GM21723 (cell line): ENCODE results near the gene PTPRN2.

Experiments
- ATAC-seq: cut with Tn5 transposase; IDR thresholded peaks from one replicate; pipeline ENCODE4 v1.9.1; 2021; ENCODE audit warnings: mild to moderate bottlenecking, moderate library complexity; ENCODE audit not compliant: unreplicated experiment

PTPRN2 gene

DNA sequence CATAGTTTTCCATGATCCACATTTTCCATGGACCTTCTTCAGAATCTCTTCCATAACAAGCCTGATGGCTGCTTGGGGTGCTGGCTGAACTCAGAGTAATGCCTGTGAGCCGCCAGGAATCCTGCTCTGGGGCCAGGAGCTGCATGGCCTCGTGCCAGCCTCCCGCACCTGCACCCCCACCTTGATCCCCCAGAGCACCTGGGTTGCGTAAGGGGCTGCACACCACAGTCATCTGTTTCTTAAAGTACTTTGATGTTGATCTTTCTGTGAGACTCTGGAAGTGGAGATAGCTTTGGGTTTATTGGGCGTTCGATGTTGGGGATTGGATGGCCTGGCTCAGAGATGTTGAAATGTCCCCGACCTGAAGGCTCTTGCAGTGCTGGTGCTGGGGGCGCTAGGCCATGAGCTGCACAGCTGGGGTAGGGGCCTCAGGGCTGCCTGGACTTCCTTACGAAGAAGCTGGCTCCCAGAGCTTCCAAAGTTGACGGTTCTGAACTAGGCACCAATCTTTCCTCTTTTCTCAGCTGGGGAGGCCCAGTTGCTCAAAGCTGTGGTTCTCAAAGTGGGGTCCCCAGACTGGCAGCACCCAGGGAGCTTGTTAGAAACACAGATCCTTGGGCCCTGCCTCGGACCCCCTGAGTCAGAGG lies 716.9 kb downstream of the PTPRN2 start:
- no peak for ATAC-seq

- ATAC-seq, result no peak
Observed at GRCh38 chr7:157869793-157870192, 717.8 kb downstream of the PTPRN2 start.

GRCh38 chr7:157867685-157868305 lies 719.8 kb downstream of the PTPRN2 start:
- no peak for ATAC-seq

DNA sequence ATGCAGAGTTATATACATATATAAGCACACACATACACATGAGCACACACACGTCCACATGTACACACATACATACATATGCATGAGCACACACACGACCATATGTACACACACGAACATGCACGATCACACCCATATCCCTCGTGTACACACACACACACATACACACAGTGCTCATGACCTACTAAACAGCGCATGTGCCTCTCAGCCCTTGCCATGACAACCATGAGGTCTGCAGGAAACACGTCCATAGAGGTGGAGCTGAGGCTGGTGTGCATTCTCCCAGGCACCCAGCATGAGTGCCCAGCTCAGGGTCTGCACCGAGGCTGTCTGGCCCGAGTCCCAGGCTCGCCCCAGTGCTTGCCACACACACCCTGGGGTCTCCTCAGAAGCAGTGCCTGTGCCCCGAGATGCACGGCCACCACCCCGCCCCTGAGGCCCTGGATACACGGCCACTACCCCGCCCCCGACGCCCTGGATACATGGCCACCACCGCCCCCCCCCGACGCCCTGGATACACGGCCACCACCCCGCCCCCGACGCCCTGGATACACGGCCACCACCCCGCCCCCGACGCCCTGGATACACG lies 721.2 kb downstream of the PTPRN2 start:
- ATAC-seq, result no peak

- ATAC-seq, result no peak
Observed at GRCh38 chr7:157865351-157866165, 722.1 kb downstream of the PTPRN2 start.

- no peak for ATAC-seq
Observed at GRCh38 chr7:157864911-157865310, 722.7 kb downstream of the PTPRN2 start.

DNA sequence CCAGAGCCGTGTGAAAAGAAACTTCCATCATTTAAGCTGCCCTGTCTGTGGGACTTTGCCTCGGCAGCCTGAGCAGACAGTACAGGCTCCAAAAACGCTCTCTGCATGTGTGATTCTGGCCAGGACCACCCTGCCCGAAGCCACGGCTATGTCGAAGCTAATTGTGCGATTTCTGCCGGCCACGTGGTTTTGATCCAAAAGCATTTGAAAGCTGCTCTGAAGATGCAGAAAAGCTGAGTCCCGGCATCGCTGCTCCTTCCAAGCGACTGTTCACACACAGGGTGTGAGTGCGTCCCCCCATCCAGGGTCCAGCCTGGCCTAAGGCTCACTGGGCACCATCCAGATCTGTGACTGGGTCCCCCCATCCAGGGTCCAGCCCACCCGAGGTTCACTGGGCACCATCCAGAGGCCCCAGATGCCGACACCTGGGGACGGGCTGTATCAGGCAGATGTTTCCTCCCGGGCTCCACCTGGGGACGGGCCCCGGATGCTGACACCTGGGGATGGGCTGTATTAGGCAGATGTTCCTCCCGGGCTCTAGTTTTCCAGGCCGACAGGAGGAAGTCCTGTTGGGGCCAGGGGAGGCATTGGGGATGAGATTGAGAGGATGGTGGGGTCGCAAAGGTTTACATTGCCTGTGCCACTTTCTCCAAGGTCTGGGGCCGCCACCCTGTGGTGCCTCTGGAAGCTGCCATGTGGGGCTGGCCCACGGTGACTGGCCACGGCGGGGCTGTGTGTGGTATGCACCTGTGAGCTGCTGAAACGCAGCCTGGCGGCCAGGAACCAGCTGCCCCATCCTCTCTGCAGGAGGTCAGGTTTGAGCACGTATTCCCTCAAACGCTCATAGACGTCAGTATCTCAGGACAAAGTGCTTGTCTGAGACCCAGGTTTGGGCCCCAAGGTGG lies 723.5 kb downstream of the PTPRN2 start:
- ATAC-seq, result no peak

GRCh38 chr7:157863176-157863575 lies 724.4 kb downstream of the PTPRN2 start:
- ATAC-seq, result no peak

- no peak for ATAC-seq
Observed at GRCh38 chr7:157862731-157863130, 724.9 kb downstream of the PTPRN2 start.

GRCh38 chr7:157861551-157861950 lies 726.1 kb downstream of the PTPRN2 start:
- no peak for ATAC-seq

DNA sequence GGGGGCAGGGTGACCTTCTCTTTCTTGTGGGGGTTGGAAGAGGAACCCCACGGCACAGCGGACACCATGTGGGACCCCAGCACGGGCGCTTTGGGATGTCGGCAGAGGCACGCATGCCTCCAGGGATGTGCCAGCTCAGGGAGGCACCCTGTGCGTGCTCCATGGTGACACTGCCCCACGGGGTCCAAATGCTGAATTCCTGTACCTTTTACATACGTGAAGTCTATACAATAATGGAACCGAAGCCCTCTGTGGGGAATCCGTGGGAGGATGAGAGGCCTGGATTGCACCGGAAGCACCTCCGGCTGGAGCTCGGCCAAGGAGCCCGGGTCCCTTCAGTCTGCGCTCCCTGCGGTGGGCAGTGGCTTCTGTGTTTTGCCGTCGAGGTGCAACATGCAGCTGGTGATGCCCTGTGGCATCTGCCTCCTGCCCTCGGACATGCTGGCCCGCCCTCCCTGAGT lies 726.6 kb downstream of the PTPRN2 start:
- no peak for ATAC-seq

DNA sequence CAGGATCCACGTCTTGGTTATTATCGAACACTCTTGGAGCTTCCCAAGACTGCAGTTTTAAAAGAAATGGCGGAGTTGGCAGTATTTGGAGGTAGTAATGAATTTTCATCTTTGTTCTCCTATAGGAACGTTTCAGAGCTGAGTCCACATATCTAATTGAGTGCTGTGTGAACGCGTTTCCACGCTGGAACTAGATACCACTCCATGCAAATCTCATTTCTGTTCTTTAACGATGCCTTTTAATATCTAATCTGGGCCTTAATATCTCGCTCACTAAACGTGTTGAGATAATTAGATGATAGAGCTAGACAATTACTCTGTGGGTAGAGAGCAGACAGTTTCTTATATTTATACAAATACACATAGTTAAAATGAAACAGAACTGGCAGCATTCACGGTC lies 727.2 kb downstream of the PTPRN2 start:
- no peak for ATAC-seq

- ATAC-seq, result no peak
Observed at GRCh38 chr7:157859915-157860314, 727.7 kb downstream of the PTPRN2 start.

DNA sequence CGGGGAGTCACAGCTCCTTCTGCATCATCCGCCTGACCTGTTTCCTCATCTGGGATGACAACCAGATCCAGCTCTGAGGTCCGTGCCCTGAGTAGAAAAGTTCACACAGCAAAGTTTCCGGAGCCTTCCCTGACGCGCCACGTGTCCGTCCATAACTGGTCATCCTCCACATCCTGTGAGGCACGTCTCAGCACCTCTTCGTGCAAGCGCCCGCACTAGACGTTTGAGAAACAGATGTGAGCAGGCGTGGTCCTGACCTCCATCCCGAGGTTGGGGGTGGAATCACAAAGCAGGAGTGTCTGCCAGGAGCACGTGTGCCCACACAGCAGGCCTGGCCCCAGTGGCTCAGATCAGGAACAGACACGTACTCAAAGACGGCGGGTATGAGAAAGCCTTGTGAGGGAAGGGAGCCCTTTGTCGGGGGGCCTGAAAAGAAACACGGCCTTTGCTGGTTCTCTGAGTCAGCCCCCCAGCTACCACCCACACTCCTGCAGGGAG lies 730.0 kb downstream of the PTPRN2 start:
- no peak for ATAC-seq

DNA sequence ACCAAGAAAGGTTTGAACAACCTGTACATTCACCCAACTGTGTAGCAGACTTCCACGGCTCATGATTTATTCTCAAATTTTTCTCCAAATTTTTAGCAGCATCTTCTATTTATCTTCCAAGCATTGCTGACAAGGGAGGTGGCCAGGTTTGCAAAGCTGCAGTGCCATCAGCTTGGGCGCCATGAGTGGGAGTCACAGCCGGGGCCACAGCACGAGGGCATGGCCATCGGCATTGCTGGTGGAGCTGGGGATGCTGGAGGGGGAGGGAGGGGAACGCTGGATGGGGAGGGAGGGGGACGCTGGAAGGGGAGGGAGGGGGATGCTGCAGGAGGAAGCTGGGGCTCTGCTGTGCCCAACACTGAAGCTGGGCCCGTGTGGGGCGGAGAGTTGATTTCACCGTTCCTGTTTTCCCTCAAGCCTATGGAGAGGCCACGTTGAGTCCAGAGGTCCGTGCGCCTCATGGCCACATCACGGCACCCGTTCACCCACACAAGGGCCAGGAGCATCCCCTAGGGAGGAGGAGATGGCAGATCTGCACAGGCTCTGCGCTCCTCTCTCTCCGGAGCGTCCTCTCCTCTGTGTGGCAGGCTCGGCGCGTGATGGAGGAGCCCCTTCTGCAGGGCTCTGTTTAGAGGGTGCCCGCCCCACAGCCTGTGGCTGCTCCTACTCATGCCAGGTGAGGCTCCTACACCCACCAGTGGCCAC lies 730.6 kb downstream of the PTPRN2 start:
- no peak for ATAC-seq

GRCh38 chr7:157855452-157856213 lies 732.0 kb downstream of the PTPRN2 start:
- ATAC-seq, result no peak

- ATAC-seq, result no peak
Observed at GRCh38 chr7:157855016-157855415, 732.6 kb downstream of the PTPRN2 start.

- ATAC-seq, result no peak
Observed at GRCh38 chr7:157854066-157854891, 733.3 kb downstream of the PTPRN2 start.
